ENCODE measurements around the gene TUBB2A.

DNA sequence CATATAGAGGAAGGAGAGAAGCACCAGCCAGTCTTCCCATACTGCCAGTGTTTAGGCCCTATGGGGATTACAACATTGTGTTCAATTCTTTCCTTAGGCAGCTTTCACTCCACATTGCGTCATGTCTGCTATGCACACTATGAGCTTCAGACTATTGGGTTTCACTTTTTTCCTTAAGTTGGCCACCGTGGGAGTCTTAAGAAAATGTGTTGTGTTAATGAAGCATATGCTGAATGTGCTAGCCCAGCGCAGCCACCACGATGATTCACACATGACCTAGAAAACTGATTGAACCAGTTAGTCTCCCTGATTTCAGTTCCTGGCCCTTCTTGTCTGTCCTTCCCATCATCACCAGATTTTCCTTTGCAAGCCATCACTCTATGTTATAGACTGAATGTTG, 48.6 kb upstream of the TUBB2A start:
- TF ChIP-seq NFRKB (IDR thresholded peaks at IDR 0.05) (no peak), FOXK2 (IDR thresholded peaks at IDR 0.05) (no peak), BHLHE40 (IDR thresholded peaks at IDR 0.05; ENCODE audit: borderline replicate concordance) (no peak), LEF1 (IDR thresholded peaks at IDR 0.05; ENCODE audit: borderline replicate concordance) (no peak), SUZ12 (IDR thresholded peaks at IDR 0.05) (no peak), ZNF384 (IDR thresholded peaks at IDR 0.05) (no peak), TARDBP (IDR thresholded peaks at IDR 0.05) (no peak), ELF4 (IDR thresholded peaks at IDR 0.05) (no peak), SP1 (IDR thresholded peaks at IDR 0.05) (no peak), HDGF (IDR thresholded peaks at IDR 0.05; ENCODE audit: borderline replicate concordance) (no peak)

Data from HEK293T (cell line).